HG02798 (cell line): Measurements from ENCODE around the gene DSE.

ENCODE experiments used
- ATAC-seq: cut with Tn5 transposase; IDR thresholded peaks from one replicate; pipeline ENCODE4 v1.9.1; 2021; ENCODE audit warnings: mild to moderate bottlenecking; ENCODE audit not compliant: unreplicated experiment, poor library complexity

The DSE gene

GRCh38 chr6:116439522-116440051, 68.8 kb downstream of the DSE start:
- no peak for ATAC-seq

- no peak for ATAC-seq
Measured at GRCh38 chr6:116443105-116443504, 72.4 kb downstream of the DSE start.

DNA sequence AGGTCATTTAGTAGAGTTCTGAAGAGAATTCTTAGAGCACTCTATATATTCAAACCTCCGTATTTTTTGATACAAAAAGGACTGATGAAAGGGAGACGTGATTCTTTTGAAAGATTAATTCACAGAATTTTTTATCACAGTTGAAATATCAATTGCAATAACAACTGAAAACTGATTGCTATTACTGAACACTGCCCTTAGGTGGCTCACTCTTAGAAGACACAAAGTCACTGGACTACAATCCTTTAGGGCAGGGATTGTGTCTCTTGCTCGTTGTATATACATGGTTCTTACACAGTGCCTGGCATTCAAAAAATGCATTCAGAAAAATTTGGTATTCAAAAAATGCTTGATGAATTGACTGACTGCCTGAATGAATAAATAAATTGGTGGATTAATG, 73.3 kb downstream of the DSE start:
- ATAC-seq: peak; percentile 71

DNA sequence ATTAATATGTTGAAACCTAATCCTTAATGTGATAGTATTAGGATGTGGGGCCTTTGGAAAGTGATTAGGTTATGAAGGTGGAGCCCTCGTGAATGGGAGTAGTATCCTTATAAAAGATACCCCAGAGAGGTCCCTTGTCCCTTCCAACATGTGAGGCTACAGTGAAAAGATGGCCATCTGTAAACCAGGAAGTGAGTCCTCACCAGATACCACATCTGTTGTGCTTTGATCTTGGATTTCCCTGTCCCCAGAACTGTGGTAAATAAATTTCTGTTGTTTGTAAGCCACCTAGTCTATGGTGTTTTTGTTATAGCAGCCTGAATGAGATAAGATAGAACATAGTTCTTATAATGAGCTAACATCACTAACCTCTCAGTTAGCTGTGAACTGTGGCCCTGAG, 73.8 kb downstream of the DSE start:
- no peak for ATAC-seq

DNA sequence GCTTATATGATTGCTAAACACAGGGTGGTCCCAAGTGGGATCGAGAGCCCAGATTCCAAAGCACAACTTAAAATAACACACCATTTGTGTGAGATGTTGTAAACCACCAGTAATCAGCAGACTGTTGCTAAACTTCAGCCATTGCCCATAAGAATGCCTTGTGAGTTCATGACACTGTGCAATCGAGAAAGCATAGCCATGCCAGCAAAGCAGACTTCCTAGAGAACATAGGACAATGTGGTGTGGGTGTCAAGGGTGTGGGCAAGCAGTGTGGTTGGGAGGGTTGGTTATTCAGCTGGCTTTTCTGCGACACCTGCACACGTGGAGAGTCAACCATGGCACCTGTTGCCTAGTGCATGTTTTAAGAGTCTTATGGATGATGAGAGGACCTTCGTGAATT, 74.4 kb downstream of the DSE start:
- ATAC-seq: no peak

DNA sequence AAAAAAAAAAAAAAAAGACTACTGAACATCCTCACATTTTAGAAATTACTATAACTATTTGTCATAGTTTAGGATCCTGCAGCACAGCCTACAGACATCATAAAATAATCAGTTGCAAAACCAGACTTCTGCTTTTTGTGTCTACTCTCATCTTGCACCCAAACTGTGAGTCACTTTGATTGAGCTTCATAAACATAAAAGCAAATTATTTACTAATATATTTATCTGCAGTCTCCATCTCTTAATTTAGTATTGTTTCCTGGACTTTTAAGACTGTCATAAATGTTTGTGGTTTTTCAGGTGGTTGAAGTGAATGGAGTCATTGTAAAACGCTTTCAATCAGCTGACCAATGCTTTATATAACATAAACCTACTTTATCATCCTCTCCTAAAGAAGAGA, 75.7 kb downstream of the DSE start:
- ATAC-seq: no peak

DNA sequence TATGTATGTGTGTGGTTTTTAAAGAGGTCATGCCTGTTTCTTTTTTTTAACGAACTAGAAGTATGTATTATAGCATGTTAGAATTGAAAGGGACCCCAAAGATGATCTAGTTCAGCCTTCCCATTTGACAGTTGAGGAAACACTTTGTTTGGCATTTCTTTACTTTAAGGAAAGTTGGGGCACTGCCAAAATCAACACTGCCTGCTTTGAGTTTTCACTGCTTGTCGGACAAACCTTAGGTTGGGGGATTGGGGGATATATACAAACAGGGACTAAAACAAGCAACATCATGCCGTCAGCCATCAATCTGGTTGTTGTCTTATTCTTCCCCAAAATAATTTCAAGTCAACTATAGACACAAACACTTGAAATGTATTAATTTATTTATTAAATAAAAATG, 76.3 kb downstream of the DSE start:
- ATAC-seq: no peak

GRCh38 chr6:116447496-116448011, 76.8 kb downstream of the DSE start:
- no peak for ATAC-seq

DNA sequence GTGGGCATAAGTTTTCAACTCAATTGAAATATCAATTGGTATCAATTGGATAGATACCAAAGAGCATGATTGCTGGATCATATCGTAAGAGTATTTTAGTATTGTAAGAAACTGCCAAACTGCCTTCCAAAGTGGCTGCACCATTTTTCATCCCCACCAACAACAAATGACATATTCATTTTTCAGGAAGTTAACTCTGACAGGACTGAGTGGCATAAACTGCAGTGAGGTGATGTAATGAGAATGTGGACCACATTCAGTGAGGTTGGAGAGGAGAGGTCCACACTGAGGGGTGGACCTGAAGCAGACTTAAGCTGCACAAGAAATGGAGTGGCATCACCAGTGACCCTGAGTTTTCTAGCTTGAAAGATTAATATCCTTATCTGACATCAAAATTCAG, 78.8 kb downstream of the DSE start:
- ATAC-seq: no peak

DNA sequence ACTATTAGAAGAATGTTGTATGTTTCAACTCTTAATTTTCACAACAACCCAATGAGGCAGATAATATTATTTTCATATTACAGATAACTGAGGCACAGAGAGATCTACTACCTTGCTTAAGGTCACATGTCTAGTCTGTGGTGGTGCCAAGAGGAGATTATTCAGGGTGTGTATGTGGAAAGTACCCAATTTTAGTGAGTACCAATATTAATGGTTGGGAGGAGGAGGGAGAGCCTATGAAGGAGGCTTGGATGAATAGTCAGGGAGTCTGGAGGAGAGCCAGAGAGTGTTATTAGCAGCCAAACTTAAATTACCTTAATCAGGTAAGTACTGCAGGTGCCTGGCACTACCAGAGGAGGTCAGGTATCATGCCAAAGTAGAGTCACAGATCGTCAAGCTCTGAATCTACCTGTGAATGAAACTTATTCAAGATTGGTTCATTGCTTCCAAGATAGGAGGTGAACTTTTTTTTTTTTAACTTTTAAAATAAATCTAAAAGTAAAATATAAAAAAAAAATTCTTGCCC, 79.5 kb downstream of the DSE start:
- ATAC-seq: no peak

- ATAC-seq: peak; percentile 85
Measured at GRCh38 chr6:116450769-116451740, 80.3 kb downstream of the DSE start.

GRCh38 chr6:116451916-116452315, 81.2 kb downstream of the DSE start:
- no peak for ATAC-seq

DNA sequence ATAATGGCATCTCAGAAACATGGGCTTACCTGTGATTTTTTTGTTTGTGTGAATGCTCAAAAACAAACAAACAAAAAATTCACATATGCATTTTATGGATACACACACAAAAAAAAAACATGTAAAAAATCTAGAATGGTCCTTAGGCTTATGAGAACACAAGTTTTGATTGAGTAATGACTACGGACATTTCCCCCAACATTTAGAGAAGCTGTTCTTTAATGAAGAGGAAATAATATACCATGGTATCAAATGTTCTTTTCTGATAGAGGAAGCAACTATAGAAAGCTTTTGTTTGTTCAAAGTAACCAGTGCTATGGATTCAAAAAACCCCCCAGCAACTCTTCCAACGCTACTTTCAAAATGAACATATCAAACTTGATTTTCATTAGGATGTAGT, 81.8 kb downstream of the DSE start:
- ATAC-seq: no peak

DNA sequence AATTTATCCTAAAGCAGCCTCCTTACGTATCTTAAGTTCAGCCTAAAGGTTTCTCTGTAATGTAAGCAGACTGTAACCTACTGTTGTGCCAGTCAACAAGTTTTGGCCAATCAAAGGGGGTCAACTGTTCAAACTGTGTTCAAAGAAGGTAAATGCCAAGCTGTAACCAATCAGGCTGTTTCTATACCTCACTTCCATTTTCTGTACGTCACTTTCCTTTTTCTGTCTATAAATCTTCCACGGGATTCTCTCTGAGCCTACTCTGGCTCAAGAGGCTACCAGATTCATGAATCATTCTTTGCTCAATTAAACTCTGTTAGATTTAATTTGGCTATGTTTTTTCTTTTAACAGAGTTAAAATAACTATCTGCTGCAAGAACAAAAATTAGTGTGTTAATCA, 85.4 kb downstream of the DSE start:
- no peak for ATAC-seq

DNA sequence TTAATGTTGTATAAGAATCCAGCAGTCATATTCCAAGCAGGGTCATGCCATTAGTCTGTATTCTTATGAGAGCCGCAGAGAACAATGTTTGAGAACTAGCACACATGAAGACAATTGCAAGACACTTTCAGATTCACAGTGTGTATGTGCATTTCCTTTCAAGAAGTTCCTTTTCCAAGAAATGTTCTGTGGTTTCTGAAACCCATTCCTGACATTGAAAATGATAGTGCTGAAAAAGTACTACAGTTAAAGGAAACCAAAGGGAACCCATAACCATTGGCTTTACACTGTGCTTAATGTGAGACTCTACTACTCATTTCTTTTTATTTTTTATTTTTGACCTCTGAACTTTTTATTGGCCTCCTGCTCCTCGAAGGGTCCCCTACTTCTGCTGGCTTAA, 86.2 kb downstream of the DSE start:
- ATAC-seq: no peak

GRCh38 chr6:116458264-116458663, 87.5 kb downstream of the DSE start:
- no peak for ATAC-seq

DNA sequence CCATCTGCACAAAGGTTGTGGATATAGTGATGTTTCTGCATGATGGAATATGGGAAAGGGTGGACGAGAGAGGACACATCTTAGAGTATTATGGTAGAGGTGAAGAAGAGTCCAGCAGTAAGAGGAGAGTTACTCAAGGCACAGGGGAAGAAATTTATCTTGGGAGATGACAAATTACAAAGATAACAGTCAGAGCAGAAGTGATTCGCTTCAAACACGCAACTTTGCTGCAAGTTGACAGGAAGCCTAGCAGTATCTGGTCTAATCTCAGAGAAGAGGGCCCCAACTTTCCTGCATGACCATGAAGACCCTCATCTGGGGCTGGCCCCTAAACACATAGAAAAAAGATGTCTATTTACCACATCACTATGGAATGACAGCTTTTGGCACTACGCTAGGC, 89.2 kb downstream of the DSE start:
- ATAC-seq: no peak

- ATAC-seq: no peak
Measured at GRCh38 chr6:116461331-116461931, 90.7 kb downstream of the DSE start, which contains the start of gene CALHM6. Gene CALHM6 (plus strand): TSS chr6:116461375. CDS start chr6:116461930, 555 bp downstream.

- peak; percentile 91 for ATAC-seq
Measured at GRCh38 chr6:116461932-116462885, 91.5 kb downstream of the DSE start.

- ATAC-seq: no peak
Measured at GRCh38 chr6:116463301-116463700, 92.6 kb downstream of the DSE start.
